Stimulated activated CD4-positive, alpha-beta T cell treated with anti-CD3 and anti-CD28 coated beads, Interleukin-4, amount 100 ng/mL, for 24 hours (primary cell): ENCODE measurements around the gene ITGBL1.

ENCODE experiments used
- DNase-seq: peaks from one replicate; pipeline ENCODE4 v3.0.0-alpha.2; 2020

ITGBL1 gene

DNA sequence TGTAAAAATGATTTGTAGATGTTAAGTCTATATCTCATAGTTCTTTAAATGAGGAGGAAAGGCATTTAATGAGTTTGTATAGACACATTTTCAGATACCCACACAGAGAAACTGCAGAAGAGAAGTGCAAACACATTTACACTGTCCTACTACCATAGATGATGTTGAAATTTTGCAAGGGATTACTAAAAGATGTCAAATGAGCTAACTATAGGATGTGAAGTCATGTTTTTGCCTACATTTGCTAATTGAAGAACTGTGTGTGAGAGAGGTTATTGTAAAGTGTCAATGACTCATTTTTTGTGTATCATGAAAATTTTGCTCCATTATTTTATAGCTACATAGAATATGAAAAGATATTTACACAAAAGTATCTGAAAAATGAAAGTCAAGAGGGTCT lies 178.9 kb downstream of the ITGBL1 start:
- DNase-seq = no peak

- DNase-seq = no peak
These were observed 181.7 kb downstream of the ITGBL1 start for GRCh38 chr13:101634142-101634541.

- no peak for DNase-seq
These were observed 187.2 kb downstream of the ITGBL1 start for GRCh38 chr13:101639711-101640110.

DNA sequence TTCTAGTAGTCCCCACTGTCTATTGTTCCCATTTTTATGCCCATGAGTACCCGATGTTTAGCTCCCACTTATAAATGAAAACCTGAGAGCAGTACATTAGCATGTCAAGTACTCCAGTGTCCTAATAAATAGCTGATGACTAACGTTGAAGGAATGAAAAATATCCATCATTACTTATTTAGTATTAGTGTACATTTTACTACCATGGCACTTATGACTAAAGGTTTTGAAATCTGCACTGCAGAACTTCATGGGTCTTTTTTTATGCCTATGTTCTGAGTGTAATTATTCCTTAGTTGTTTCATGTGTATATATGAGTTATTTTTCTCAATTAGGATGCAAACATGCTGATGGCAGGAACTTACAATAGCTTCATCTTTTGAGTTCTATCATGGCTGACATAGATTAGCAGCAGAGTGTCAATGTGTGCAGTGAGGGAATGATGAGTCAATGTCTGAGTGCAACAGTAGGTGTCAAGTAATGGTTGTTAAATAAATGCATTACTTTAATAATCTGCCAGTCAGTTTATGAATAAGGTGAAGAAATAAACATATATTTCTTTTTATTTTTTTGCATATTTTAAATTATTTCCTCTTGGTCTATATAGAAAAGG lies 188.4 kb downstream of the ITGBL1 start:
- no peak for DNase-seq

DNA sequence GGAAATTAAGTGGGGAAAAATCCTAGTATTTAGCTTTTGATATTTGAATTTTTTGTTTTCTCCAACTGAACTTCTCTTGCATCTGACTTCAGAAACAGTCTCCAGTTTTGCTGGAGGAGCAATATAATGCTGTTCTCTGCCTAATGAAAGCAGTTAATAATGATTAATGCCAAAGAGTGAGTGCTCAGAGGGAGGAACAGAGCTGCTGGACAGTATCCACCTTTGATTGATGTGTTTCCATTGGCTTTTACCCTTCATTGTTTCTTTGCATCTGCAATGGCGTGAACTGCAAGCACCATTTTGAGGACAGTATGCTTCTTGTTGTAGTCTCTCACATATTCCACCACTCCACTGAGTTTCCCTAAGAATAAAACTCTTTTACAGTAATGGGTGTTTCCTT lies 193.4 kb downstream of the ITGBL1 start:
- DNase-seq = no peak

DNA sequence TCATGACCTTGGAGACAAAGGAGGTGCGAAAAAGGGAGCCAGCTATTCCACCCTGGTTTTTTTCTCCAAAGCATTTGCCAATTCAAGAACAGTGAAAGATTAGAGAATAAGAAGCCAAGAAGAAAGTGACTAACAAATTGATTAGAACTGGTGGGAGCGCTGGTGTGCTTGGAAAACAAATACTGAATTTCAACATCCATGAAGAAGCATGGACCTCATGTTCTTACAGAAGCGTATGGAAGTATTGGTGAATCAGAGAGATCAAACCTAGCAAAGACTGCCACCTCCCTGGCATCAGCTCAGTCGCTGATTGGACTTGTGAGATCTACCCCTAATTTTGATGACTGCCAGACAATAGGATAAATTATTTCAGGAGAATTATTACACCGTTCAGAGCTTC lies 195.3 kb downstream of the ITGBL1 start:
- no peak for DNase-seq

DNA sequence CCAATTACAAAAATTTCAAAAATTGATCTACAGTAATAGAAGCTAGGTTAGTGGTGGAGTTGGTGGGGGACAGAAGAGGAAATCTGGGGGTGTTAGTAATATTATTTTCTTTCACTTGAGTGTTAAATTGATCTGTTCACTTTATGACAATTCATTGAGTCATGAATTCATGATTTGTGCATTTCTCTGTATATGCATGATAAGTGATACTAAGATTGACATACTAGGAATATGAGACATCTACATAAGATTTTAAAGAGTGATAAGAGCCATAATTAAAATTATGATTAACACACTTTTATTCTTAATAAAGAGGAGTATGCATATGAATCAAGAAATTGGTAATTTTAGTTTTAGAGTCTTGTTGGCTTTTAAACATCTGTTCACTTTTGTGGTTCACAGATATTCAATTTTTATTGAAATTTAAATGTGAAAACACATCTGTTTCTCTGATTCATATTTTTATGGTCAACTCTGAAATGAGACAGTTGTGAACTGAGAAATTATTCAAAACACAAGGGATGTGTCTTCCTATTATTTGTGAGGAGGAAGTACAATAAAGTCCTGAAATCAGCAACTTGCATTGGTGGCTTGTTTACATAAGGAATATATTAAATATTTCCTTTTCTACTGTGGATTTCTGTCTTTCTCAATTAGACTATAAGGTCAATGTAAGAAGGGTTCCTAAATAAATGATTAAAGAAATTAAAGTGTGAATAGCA lies 196.5 kb downstream of the ITGBL1 start:
- no peak for DNase-seq

DNA sequence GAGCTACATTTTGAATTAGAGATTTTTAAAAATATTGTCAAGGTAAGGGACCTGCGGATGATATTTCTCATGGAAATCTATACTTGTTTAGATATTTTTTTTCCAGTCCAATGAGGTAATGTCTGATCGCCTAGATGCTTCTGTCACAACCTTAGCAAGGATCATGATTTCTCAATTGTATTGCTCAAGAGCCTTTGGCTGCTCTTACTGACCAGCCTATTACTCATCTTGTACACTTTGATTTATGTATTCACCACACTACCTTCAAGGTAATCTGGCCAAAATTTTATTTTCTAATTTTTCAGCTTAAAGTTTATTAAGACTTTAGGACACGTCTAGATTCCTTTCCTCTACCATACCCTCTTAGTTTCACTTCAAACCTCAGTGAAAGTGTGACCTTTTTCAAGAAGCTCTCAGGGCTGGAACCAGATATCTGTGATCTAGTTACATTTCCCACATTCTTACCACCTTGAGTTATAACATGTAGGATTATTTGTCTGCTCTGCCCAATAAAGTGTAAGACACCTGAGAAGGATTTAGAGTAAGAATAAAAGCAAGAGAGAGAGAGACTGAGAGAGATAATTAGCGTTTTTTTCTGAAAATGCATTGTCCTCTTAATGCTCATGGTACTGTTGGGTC lies 197.1 kb downstream of the ITGBL1 start:
- DNase-seq = no peak

DNA sequence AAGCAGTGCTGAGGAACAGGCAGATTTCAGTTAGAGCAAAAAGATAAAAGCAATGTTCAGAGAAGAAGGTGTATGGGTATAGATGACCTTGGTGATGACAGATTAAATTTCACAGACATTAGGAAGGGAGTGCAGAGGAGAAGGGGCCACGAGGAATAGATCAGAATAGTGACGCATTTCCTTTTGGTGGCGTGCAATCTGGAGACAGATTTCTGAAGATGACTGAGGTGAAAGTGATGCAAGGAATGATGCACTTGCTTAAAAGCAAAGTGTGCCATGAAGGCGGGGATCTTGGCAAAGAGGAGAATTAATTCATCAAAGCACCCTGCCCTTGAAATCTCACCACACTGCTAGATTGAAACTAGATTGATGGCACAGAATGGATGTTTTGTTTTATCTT lies 202.4 kb downstream of the ITGBL1 start:
- DNase-seq = no peak

DNA sequence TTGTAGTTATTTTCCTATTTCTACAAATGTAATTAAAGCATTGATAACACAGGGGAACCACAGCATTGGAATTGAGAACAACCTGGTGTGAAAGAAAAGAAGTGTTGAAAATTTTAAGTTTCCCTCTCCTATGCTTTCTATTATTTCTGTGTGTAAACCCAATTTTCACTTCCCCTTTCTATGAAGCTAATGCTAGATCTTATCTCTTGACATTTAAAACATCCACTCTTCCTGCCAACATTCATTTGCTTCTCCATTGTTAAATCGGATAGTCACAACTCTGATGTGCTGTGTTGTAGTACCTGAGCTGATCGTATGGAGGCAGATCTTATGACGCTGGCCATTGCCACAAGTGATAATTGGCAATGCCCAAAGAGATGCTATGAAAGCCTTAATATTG lies 203.0 kb downstream of the ITGBL1 start:
- no peak for DNase-seq

DNA sequence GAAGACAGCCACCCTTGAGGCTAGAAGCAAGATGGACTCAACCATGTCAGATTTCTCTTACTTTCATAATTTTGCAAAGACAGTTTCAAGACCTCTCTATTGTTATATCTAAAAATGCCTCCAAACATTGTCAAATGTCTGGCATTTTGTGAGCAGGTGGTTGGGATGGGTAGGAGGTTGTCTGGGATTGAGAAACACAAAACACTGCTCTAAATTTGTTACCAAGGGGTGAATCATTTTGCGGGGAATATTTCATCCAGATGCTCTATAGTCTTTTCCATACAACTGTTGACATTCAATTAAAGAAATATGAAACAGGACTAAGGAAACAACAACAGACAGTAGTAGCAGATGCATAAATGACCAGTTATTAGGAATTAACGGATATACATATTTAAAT lies 208.2 kb downstream of the ITGBL1 start:
- no peak for DNase-seq

DNA sequence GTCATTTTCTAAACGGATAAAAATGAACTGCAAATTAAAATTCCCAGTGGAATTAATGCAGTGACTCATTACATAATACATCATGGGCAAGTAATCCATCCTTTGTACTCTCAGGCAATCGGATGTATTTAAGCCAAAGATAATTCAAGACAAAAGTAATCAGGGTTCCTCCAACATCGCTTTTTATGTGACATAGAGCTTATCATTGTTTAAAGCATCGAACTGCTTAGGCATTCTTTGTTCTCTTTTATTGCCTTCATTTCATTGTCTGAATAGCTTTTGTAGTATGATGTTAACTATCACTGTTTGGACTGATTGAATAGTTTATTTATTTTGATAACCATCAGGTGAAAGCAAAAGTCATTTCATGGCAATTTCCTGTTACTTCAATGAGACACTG lies 209.4 kb downstream of the ITGBL1 start:
- no peak for DNase-seq

- DNase-seq = no peak
These were observed 221.1 kb downstream of the ITGBL1 start for GRCh38 chr13:101673360-101674105.

- no peak for DNase-seq
These were observed 229.4 kb downstream of the ITGBL1 start for GRCh38 chr13:101681834-101682233.

GRCh38 chr13:101686003-101686402 lies 233.5 kb downstream of the ITGBL1 start:
- DNase-seq = no peak

- no peak for DNase-seq
These were observed 238.4 kb downstream of the ITGBL1 start for GRCh38 chr13:101690871-101691270.

DNA sequence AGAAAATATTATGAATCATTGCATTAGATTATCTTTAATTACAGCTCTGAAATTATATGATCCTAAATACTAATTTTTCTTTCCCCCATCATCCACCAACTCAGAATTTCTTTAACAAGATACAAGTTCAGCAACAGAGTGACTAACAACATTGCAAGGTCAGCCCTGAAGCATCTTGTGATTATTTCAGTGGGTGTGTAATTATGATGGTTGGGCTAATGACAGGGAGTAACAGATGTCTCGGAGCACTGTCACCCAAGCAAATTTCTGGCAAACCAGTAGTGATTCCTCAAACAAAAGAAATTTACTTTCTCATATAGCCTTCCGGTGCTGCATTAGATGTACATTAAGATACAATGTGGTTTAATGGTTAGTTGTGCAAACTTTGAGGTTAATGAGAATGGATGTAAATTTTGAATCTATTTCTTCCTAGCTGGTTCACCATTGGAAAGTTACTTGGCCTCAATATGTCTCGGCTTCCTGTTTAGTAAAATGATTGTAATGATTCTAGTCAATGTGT lies 238.9 kb downstream of the ITGBL1 start:
- DNase-seq = no peak

GRCh38 chr13:101695870-101696516 lies 243.5 kb downstream of the ITGBL1 start:
- no peak for DNase-seq

DNA sequence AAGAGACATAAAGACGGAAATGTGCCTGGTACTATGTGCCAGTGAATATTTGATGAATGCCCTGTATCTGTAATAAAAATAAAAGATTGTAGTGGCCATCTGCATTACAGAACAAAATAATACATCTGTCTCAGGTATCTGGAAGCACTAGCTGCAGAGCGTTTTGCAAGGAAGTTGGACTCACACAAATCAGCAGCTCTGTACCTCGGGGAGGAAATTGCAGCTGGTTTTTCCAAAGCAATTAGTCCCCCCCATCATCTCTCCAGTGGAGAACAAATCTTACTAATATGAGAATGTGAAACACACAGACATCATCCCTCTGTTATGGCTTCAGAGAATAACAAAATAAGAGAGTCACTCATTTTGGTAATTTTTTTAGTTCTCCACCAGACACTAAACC lies 245.3 kb downstream of the ITGBL1 start:
- DNase-seq = no peak

GRCh38 chr13:101698400-101698799 lies 245.9 kb downstream of the ITGBL1 start:
- DNase-seq = no peak

DNA sequence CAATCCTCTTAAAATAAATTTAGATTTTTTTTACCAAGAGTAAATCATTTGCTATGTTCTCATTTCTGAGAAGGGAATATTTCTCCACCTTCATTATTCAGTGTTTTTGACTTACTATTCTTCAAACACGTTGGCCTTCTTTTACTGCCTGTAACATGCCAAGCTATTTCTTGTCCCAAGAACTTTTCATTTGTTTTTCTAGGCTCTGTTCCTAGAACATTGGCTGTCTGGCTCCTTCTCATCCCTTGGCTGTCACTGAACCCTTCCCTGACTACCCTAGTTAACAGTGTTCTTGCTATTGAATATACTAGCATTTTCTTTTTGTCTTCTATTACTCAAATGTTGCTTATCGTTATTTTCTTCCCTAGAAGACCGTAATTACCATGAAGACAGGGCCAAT lies 248.1 kb downstream of the ITGBL1 start:
- DNase-seq = no peak

DNA sequence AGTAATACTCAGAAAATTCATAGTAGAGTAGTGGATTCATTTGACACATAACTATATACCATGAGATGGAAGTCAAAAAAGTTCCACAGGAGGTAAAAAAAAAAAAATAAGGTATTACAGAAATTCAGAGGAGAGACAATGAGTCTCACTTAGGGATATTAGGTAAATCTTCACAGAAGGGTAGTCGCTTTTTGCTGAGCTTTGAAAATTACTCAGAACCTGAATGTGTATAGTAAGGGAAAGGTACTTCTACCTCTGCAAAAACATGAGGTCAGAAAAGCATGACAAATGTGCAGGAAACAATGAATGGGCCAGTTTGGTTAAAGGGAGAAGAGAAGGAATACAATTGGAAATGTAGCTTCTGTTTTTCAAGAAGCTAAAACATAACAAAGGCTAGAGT lies 250.6 kb downstream of the ITGBL1 start:
- no peak for DNase-seq

DNA sequence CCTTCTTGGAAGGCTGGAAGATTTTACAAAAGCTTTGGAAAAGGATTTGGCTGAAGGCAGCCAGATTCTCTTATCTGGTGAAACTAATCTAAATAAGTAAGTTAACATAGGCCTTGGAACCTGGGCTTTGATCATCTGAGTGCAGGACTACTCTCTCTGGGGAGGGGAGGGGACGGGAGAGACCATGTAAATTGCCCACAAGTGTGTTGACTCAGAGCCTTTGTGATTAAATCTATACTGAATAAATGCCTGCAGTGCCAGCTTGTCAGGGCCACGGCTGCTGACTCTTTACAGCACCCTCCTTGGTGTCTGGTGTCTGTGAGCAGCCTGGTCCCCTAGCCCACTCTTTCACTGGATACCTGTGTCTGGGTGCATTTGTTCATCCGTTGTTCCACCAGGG lies 251.4 kb downstream of the ITGBL1 start:
- DNase-seq = no peak
